ENCODE data around the gene SFMBT1.

The SFMBT1 gene

DNA sequence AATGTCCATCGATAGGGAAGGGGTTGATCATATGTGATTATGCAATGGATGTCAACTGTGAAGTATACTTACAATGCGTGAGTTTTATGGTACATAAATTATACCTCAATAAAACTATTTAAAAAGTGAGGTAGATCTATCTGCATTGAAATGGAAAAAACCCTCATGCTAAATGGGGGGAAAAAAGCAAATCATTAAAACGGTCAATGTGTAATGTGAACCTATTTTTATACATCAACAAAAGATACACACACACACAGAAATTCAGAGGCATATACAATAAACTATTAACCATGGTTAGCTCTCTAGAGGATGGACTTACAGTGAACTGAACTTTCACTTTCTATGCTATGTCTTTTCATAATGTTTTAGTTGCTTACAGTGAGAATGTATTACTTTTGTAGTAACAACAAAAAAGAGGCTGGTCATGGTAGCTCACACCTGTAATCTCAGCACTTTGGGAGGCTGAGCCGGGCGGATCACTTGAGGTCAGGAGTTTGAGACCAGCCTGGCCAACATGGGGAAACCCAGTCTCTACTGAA lies 171.6 kb downstream of the SFMBT1 start:
- no peaks in the 10 kb centered on the region for H4K20me1 ChIP-seq (ENCODE audit: low read depth, low read length)
- no peaks in the 10 kb centered on the region for H3K9me3 ChIP-seq (ENCODE audit: insufficient read depth, low read length)
- no peaks in the 10 kb centered on the region for H3K9me2 ChIP-seq (replicated peaks; ENCODE audit: insufficient read depth, low read length)
- H3K4me3 ChIP-seq (ENCODE audit: insufficient read depth, low read length, poor library complexity, severe bottlenecking), result no peak overlapping the region
- H3K9ac ChIP-seq (ENCODE audit: low read length), result no peak overlapping the region
- H2AFZ ChIP-seq (ENCODE audit: low read depth, low read length, severe bottlenecking), result no peak overlapping the region
- H3K79me2 ChIP-seq (ENCODE audit: insufficient read depth, low read length), result no peaks in the 10 kb centered on the region
- no peak overlapping the region for H3K4me2 ChIP-seq (ENCODE audit: low read depth, low read length, poor library complexity, severe bottlenecking)
- no peaks in the 10 kb centered on the region for H3K36me3 ChIP-seq (ENCODE audit: low read length)
- no peak overlapping the region for H3K27ac ChIP-seq (ENCODE audit: low read depth, low read length)
- TF ChIP-seq, protein P1, sequence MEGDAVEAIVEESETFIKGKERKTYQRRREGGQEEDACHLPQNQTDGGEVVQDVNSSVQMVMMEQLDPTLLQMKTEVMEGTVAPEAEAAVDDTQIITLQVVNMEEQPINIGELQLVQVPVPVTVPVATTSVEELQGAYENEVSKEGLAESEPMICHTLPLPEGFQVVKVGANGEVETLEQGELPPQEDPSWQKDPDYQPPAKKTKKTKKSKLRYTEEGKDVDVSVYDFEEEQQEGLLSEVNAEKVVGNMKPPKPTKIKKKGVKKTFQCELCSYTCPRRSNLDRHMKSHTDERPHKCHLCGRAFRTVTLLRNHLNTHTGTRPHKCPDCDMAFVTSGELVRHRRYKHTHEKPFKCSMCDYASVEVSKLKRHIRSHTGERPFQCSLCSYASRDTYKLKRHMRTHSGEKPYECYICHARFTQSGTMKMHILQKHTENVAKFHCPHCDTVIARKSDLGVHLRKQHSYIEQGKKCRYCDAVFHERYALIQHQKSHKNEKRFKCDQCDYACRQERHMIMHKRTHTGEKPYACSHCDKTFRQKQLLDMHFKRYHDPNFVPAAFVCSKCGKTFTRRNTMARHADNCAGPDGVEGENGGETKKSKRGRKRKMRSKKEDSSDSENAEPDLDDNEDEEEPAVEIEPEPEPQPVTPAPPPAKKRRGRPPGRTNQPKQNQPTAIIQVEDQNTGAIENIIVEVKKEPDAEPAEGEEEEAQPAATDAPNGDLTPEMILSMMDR (IDR thresholded peaks at IDR 0.05; ENCODE audit: insufficient read depth, low read length, poor library complexity, severe bottlenecking), result no peak
- TF ChIP-seq EZH2phosphoT487 (conservative IDR thresholded peaks at IDR 0.05; ENCODE audit: low read length), result no peak
- H3F3A ChIP-seq (ENCODE audit: insufficient read depth), result no peaks in the 10 kb centered on the region
- H3K27me3 ChIP-seq (ENCODE audit: low read length), result no peaks in the 10 kb centered on the region

DNA sequence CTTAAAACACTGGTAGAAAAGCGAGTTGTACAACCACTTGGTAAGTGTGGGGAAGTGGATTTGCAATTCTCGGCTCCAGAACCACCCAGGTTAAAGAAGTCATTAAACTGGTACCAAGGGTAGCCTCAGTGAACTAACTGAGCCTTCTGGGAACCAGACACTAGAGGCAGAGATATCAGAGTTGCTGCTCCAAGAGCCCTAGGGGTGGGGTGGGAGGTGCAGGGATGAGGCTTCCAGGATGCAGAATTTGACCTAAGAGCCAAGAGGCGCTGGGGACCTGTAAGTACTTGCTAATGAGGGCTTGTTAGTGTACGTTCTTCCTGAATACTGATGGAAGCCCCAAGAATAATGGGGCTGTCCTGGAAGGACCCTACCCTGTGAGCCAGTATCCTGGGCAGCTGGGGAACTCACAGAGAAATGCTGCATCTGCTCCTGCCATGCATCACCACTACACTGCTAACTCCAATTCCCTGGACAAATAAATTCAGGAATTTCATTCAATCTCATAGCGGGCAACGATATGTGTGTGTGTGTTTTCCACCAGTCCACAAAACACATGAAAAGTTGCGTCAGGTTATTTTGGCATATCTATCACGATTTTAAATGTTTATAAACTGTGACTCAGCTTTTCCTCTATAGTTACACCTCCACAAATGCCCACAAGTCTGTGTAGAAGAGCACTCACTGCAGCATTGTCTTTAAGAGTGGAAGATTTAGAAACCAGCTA lies 172.3 kb downstream of the SFMBT1 start:
- Histone ChIP-seq H3K4me3 (ENCODE audit: insufficient read depth, low read length, poor library complexity, severe bottlenecking) (no peak overlapping the region), H2AFZ (ENCODE audit: low read depth, low read length, severe bottlenecking) (no peak overlapping the region), H3K9me3 (ENCODE audit: insufficient read depth, low read length) (no peaks in the 10 kb centered on the region), H4K20me1 (ENCODE audit: low read depth, low read length) (no peaks in the 10 kb centered on the region), H3K9me2 (replicated peaks; ENCODE audit: insufficient read depth, low read length) (no peaks in the 10 kb centered on the region), H3K4me2 (ENCODE audit: low read depth, low read length, poor library complexity, severe bottlenecking) (no peak overlapping the region), H3K27me3 (ENCODE audit: low read length) (no peaks in the 10 kb centered on the region), H3K9ac (ENCODE audit: low read length) (no peak overlapping the region), H3K27ac (ENCODE audit: low read depth, low read length) (no peak overlapping the region), H3K79me2 (ENCODE audit: insufficient read depth, low read length) (no peaks in the 10 kb centered on the region), H3F3A (ENCODE audit: insufficient read depth) (no peaks in the 10 kb centered on the region), H3K36me3 (ENCODE audit: low read length) (no peaks in the 10 kb centered on the region)
- no peak for TF ChIP-seq EZH2phosphoT487 (conservative IDR thresholded peaks at IDR 0.05; ENCODE audit: low read length)
- TF ChIP-seq, protein P1 (IDR thresholded peaks at IDR 0.05; ENCODE audit: insufficient read depth, low read length, poor library complexity, severe bottlenecking), result no peak

DNA sequence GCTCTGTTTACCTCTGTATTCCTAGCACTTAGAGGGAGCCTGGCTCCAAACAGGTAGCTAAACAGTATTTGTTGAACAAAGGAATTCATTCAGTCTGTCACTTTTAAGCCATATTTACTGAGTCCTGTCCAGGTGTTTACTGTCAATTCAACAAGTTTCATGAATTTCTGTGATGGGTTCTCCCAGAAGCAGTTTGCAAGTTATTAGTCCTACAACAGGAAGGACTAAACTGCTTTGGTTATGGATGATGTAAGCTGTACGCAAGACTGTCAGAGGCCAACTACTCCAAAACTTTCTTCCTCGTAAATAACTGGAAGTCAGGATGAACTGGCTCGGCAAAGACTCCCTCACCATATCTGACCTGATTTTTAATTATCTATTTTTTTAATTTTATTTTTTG lies 173.6 kb downstream of the SFMBT1 start:
- H3K9ac ChIP-seq (ENCODE audit: low read length), result no peak overlapping the region
- H2AFZ ChIP-seq (ENCODE audit: low read depth, low read length, severe bottlenecking), result no peak overlapping the region
- H3F3A ChIP-seq (ENCODE audit: insufficient read depth), result no peaks in the 10 kb centered on the region
- TF ChIP-seq, protein P1 (IDR thresholded peaks at IDR 0.05; ENCODE audit: insufficient read depth, low read length, poor library complexity, severe bottlenecking), result no peak
- TF ChIP-seq EZH2phosphoT487 (conservative IDR thresholded peaks at IDR 0.05; ENCODE audit: low read length), result no peak
- no peaks in the 10 kb centered on the region for H3K36me3 ChIP-seq (ENCODE audit: low read length)
- H4K20me1 ChIP-seq (ENCODE audit: low read depth, low read length), result no peaks in the 10 kb centered on the region
- no peaks in the 10 kb centered on the region for H3K9me2 ChIP-seq (replicated peaks; ENCODE audit: insufficient read depth, low read length)
- H3K4me2 ChIP-seq (ENCODE audit: low read depth, low read length, poor library complexity, severe bottlenecking), result no peak overlapping the region
- no peaks in the 10 kb centered on the region for H3K79me2 ChIP-seq (ENCODE audit: insufficient read depth, low read length)
- no peak overlapping the region for H3K27ac ChIP-seq (ENCODE audit: low read depth, low read length)
- no peaks in the 10 kb centered on the region for H3K9me3 ChIP-seq (ENCODE audit: insufficient read depth, low read length)
- H3K4me3 ChIP-seq (ENCODE audit: insufficient read depth, low read length, poor library complexity, severe bottlenecking), result no peak overlapping the region
- H3K27me3 ChIP-seq (ENCODE audit: low read length), result no peaks in the 10 kb centered on the region

Data from SU-DHL-6 (cell line).